GM23338 (cell line): ENCODE results near the gene PTPRN2. TPM values are rescaled to one million over a fixed set of nuclear protein-coding genes. Genes with fewer than 3 reads are reported as not detected.

Experiments
- ATAC-seq: fragments of 200-7000 bp; cut with Tn5 transposase; 3 replicates; pipeline ENCODE4 v1.9.1; 2020
- DNase-seq: peaks from one replicate; pipeline ENCODE4 v3.0.0-alpha.2; 2015; ENCODE audit warnings: low spot score
- H2AFZ ChIP-seq: fragments of 200-600 bp; sonication (generic); 2 replicates; pipeline ENCODE4 v1.8.0; 2016; ENCODE audit warnings: antibody characterized with exemption, mild to moderate bottlenecking, moderate library complexity
- H3F3A ChIP-seq: fragments of 200-600 bp; sonication (generic); replicated peaks from 2 replicates; pipeline ENCODE4 v1.8.0; 2017; ENCODE audit warnings: antibody characterized with exemption, mixed run types, low read depth
- H3K27ac ChIP-seq: fragments of 200-600 bp; sonication (generic); 2 replicates; pipeline ENCODE4 v1.6.1; 2016; ENCODE audit warnings: low read depth
- H3K27me3 ChIP-seq: fragments of 200-600 bp; sonication (generic); 2 replicates; pipeline ENCODE4 v1.8.0; 2016; ENCODE audit warnings: mild to moderate bottlenecking, mixed run types, moderate library complexity; ENCODE audit not compliant: insufficient read depth
- H3K36me3 ChIP-seq: fragments of 200-600 bp; sonication (generic); 2 replicates; pipeline ENCODE4 v1.8.0; 2016; ENCODE audit warnings: mild to moderate bottlenecking; ENCODE audit not compliant: insufficient read depth
- H3K4me1 ChIP-seq: fragments of 200-600 bp; sonication (generic); 2 replicates; pipeline ENCODE4 v1.8.0; 2016; ENCODE audit warnings: mild to moderate bottlenecking, moderate library complexity; ENCODE audit not compliant: insufficient read depth
- H3K4me2 ChIP-seq: fragments of 200-600 bp; sonication (generic); 2 replicates; pipeline ENCODE4 v1.7.1; 2017; ENCODE audit warnings: mixed run types
- H3K4me3 ChIP-seq: fragments of 200-600 bp; sonication (generic); 2 replicates; pipeline ENCODE4 v1.6.1; 2016; ENCODE audit warnings: mixed run types
- H3K79me2 ChIP-seq: fragments of 200-600 bp; sonication (generic); replicated peaks from 2 replicates; pipeline ENCODE4 v1.8.0; 2017; ENCODE audit warnings: mild to moderate bottlenecking; ENCODE audit not compliant: insufficient read depth
- H3K9me2 ChIP-seq: fragments of 200-600 bp; sonication (generic); 2 replicates; pipeline ENCODE4 v1.8.0; 2017; ENCODE audit not compliant: insufficient read depth
- H4K20me1 ChIP-seq: fragments of 200-600 bp; sonication (generic); replicated peaks from 2 replicates; pipeline ENCODE4 v1.8.0; 2017; ENCODE audit warnings: mild to moderate bottlenecking; ENCODE audit not compliant: insufficient read depth
- H3K27ac Mint-ChIP-seq: 2 replicates; pipeline ENCODE4 v1.8.0; 2020; ENCODE audit warnings: inconsistent platforms, mild to moderate bottlenecking, moderate library complexity, mixed read lengths
- H3K27me3 Mint-ChIP-seq: 3 replicates; pipeline ENCODE4 v1.8.0; 2022; ENCODE audit warnings: low read depth, mild to moderate bottlenecking, moderate library complexity, mixed read lengths, inconsistent platforms; ENCODE audit not compliant: insufficient read depth, poor library complexity
- H3K36me3 Mint-ChIP-seq: 3 replicates; pipeline ENCODE4 v1.8.0; 2021; ENCODE audit warnings: low read depth, mild to moderate bottlenecking, inconsistent platforms, moderate library complexity, mixed read lengths
- H3K4me1 Mint-ChIP-seq: 3 replicates; pipeline ENCODE4 v1.8.0; 2020; ENCODE audit warnings: mild to moderate bottlenecking, inconsistent platforms, mixed read lengths
- H3K4me3 Mint-ChIP-seq: 3 replicates; pipeline ENCODE4 v1.8.0; 2021; ENCODE audit warnings: moderate library complexity, mild to moderate bottlenecking, inconsistent platforms, mixed read lengths
- H3K9me3 Mint-ChIP-seq: 3 replicates; pipeline ENCODE4 v1.8.0; 2020; ENCODE audit warnings: moderate library complexity, mild to moderate bottlenecking, inconsistent platforms, mixed read lengths
- CREB1 ChIP-seq: fragments of 250-450 bp; sonication (Bioruptor Pico); IDR thresholded peaks from 2 replicates; pipeline ENCODE4 v1.5.0; 2020; ENCODE audit warnings: low read depth, mild to moderate bottlenecking, moderate library complexity
- CTCF ChIP-seq, 2 experiments: fragments of 200-600 bp in 1 of 2; sonication (generic) in 1 of 2; conservative IDR thresholded peaks; 2 replicates each; pipeline versions ENCODE4 v1.5.1 to v1.6.1; 2016 to 2017; ENCODE audit warnings: antibody characterized with exemption in 2 of 2, low read depth in 2 of 2, mild to moderate bottlenecking in 2 of 2, moderate library complexity in 1 of 2
- ETS1 ChIP-seq: IDR thresholded peaks from 2 replicates; pipeline ENCODE4 v1.6.1; 2016; ENCODE audit warnings: antibody characterized with exemption
- EZH2 ChIP-seq: fragments of 200-600 bp; sonication (generic); IDR thresholded peaks from one replicate; pipeline ENCODE4 v1.8.0; 2017; ENCODE audit warnings: antibody characterized with exemption, mild to moderate bottlenecking, low read depth; ENCODE audit not compliant: unreplicated experiment
- EZH2phosphoT487 ChIP-seq: fragments of 200-600 bp; sonication (generic); IDR thresholded peaks from one replicate; pipeline ENCODE4 v1.8.1; 2018; ENCODE audit warnings: antibody characterized with exemption; ENCODE audit not compliant: unreplicated experiment
- JUNB ChIP-seq: IDR thresholded peaks from one replicate; pipeline ENCODE4 v1.6.1; 2016; ENCODE audit warnings: antibody characterized with exemption; ENCODE audit not compliant: unreplicated experiment
- NANOG ChIP-seq: IDR thresholded peaks from 2 replicates; pipeline ENCODE4 v1.6.1; 2016; ENCODE audit warnings: antibody characterized with exemption, borderline replicate concordance
- POLR2AphosphoS5 ChIP-seq: IDR thresholded peaks from 2 replicates; pipeline ENCODE4 v1.6.1; 2016; ENCODE audit warnings: antibody characterized with exemption, low read depth
- REST ChIP-seq: IDR thresholded peaks from one replicate; pipeline ENCODE4 v1.6.1; 2018; ENCODE audit warnings: antibody characterized with exemption; ENCODE audit not compliant: unreplicated experiment
- STAT1 ChIP-seq: IDR thresholded peaks from one replicate; pipeline ENCODE4 v1.6.1; 2016; ENCODE audit warnings: antibody characterized with exemption; ENCODE audit not compliant: unreplicated experiment
- ZNF114 ChIP-seq: fragments of 250-450 bp; sonication (Bioruptor Pico); IDR thresholded peaks from 2 replicates; pipeline ENCODE4 v1.5.0; 2020; ENCODE audit warnings: mild to moderate bottlenecking, moderate library complexity
- ZNF331 ChIP-seq: fragments of 250-450 bp; sonication (Bioruptor Pico); IDR thresholded peaks from 2 replicates; pipeline ENCODE4 v1.5.0; 2020; ENCODE audit warnings: low read depth, mild to moderate bottlenecking, moderate library complexity
- ZNF462 ChIP-seq: fragments of 250-450 bp; sonication (Bioruptor Pico); IDR thresholded peaks from 2 replicates; pipeline ENCODE4 v1.5.0; 2020; ENCODE audit warnings: mild to moderate bottlenecking, moderate library complexity
- polyA plus RNA-seq: library from polyadenylated mRNA; unstranded; fragments of >200 nt; fragmentation: Nextera tagmentation; extraction: Ambion mirVana; gene quantifications from 2 replicates; pipeline ENCODE4 v1.2.1, GENCODE V29; 2016
- total RNA-seq: library from RNA; depleted of rRNA; stranded (reverse); fragments of >200 nt; shearing (Covaris generic); gene quantifications from 2 replicates; pipeline ENCODE4 v1.2.3, GENCODE V29; 2014

Gene PTPRN2
- total and polyA plus RNA-seq, 2 experiments from 2014 or later, result 0.87 to 4.0 TPM

GRCh38 chr7:157870644-157871290 is 716.9 kb downstream of the PTPRN2 start:
- TF ChIP-seq NANOG (no peak), STAT1 (no peak), EZH2phosphoT487 (no peak), ETS1 (no peak), REST (no peak), JUNB (no peak), EZH2 (no peak), POLR2AphosphoS5 (no peak), CTCF (conservative IDR thresholded peaks at IDR 0.05; ENCODE audit: low read depth in 2 of 2) (no peak), ZNF114 (CRISPR knock-in tag) (no peak), ZNF331 (CRISPR knock-in tag) (no peak), ZNF462 (CRISPR knock-in tag) (no peak), CREB1 (CRISPR knock-in tag) (no peak)
- H3K27me3 Mint-ChIP-seq, result peaks cover 11% of the 10 kb centered on the region
- H3K4me1 Mint-ChIP-seq, result no peaks in the 10 kb centered on the region
- Histone ChIP-seq H3K9me2 (no peaks in the 10 kb centered on the region), H3F3A (no peaks in the 10 kb centered on the region), H3K4me3 (no peak overlapping the region), H3K4me2 (no peak overlapping the region), H3K27me3 (no peaks in the 10 kb centered on the region), H3K79me2 (no peaks in the 10 kb centered on the region), H3K36me3 (no peaks in the 10 kb centered on the region), H4K20me1 (no peaks in the 10 kb centered on the region), H3K27ac (no peak overlapping the region), H2AFZ (no peak overlapping the region), H3K4me1 (no peaks in the 10 kb centered on the region)
- H3K9me3 Mint-ChIP-seq, result peaks cover 89% of the 10 kb centered on the region
- H3K27ac Mint-ChIP-seq, result no peak overlapping the region
- H3K4me3 Mint-ChIP-seq, result no peak overlapping the region
- H3K36me3 Mint-ChIP-seq, result peaks cover 54% of the 10 kb centered on the region
- no peak for DNase-seq
- ATAC-seq, result no peak
